AG08396 (cell line): ENCODE measurements around the gene THRSP.
"Not testable (repeated sequence)": the region's sequence is repeated elsewhere in the genome, so short reads cannot be mapped to it uniquely, and the experiment has no call there.

Source experiments
- DNase-seq: peaks from one replicate; pipeline ENCODE4 v3.0.0; 2012; ENCODE audit warnings: low spot score, mixed read lengths

Gene THRSP, protein sequence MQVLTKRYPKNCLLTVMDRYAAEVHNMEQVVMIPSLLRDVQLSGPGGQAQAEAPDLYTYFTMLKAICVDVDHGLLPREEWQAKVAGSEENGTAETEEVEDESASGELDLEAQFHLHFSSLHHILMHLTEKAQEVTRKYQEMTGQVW

GRCh38 chr11:78063440-78064181, at the start of gene THRSP:
THRSP (plus strand) TSS chr11:78063861; CDS start chr11:78063882, 21 bp downstream.
- no peak for DNase-seq

DNA sequence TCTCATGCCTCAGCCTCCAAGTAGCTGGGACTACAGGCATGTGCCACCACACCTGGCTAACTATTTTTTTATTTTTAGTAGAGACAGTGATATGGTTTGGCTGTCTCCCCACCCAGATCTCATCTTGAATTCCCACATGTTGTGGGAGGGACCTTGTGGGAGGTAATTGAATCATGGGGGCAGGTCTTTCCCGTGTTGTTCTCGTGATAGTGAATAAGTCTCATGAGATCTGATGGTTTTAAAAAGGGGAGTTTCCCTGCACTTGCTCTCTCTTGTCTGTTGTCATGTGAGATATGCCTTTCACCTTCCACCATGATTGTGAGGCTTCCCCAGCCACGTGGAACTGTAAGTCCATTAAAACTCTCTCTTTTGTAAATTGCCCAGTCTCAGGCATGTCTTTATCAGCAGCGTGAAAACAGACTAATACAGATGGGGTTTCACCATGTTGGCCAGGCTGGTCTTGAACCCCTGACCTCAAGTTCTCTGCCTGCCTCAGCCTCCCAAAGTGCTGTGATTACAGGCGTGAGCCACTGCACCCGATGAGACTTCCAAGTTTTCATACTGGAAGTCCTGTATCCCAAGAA, 48.6 kb upstream of the THRSP start:
- not testable (repeated sequence) for DNase-seq

GRCh38 chr11:78015878-78016277, 47.8 kb upstream of the THRSP start:
- DNase-seq: no peak

GRCh38 chr11:78019808-78020207, 43.9 kb upstream of the THRSP start:
- DNase-seq: no peak

GRCh38 chr11:78020246-78020645, 43.4 kb upstream of the THRSP start:
- DNase-seq: no peak

DNA sequence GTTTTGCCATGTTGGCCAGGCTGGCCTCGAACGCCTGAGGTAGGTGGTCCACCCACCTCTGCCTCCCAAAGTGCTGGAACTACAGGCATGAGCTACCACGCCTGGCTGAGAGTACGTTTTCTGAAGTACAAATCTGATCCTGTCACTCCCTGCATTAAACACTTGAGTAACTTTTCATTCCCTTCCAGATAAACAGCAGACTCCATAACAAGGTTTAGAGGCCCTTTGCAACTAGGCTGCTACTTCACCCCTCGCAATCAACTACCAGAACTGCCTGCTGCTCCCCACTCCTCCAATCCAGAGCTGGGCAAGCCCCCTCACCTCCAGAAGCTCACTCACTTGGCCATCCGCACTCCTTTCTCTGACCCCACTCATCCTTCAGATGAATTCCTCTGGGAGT, 42.0 kb upstream of the THRSP start:
- DNase-seq: no peak

DNA sequence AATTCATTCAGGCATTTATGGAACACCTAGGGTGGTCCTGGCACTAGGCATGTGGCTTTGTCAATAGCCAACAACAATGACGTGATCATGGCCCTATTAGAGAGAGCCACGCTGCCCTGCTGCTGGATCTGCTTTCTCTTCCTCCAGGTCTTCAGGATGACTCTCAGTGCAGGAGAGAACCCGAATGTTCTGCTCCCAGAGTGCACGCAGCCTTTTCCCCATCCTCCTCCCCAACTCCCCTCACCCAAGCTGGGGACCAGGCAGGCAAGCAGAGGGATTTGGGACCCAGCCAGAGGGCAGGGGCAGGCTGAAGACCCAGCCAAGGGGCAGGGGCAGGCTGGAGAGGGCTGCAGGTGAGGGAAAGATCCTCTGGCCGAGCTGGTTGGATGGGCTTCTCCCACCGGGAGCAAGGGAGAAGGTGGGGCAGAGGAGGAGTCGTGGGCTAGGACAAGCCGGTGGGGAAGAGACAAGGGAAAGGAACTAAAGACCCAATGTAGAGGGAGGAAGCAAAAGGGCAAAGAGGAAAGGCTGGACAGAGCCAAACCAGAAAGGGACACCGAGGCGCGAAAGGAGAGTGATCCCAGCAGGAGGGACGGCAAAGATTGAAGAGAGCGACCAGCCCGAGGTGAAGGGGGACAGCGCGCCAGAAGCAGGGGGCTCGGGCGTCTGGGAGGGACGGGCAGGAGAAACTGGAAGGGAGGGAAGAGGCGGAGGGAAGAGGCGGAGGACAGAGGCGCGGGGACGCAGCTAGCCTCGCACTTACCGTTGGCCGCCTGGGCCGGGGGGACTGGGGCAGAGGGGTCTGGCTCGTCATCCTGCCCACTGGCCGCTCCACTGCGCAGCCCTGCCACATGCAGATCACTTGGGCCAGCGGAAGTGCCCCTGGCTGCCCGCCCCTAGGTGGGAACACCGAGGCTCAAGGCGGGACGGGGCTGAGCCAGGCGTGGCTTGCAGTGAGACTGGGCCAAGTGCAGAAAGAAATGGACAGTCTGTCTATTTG, 41.0 kb upstream of the THRSP start, which contains the start of gene KCTD14:
TSS of gene KCTD14 (minus strand) at position 880 of the 1,000 bp plus-strand sequence. CDS start at position 853, 27 bp downstream.
- peak; percentile 49 for DNase-seq

DNA sequence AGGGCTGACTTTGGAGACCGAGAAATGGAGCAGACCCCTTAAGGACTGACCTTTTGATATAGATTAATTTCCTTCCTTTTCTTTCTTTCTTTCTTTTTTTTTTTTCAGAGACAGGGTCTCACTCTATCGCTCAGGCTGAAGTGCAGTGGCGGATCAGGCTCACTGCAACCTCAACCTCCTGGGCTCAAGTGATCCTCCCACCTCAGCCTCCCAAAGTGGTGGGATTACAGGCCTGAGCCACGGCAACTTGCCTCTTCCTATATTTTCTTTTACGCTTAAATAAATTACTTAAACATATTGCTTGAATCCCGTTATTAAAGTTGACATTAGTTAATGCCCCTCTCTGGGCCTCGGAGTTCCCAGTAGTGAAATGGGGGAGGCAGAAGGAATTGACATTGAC, 40.2 kb upstream of the THRSP start:
- DNase-seq: no peak

DNA sequence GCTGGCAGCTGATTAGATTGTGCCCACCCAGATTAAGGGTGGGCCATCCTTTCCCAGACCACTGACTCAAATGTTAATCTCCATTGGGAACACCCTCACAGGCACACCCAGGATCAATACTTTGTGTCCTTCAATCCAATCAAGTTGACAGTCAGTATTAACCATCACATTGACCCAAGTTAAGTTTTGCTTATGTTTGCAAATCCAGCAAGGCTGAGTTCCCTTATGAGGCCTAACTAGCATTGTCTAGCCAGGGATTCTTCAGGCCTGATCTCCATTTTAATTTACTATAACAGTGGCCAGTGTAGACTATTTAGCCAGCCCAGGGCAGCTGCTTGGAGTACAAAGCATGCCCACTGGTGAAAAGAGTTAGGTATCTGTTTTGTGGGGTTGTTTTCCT, 38.3 kb upstream of the THRSP start:
- DNase-seq: no peak

DNA sequence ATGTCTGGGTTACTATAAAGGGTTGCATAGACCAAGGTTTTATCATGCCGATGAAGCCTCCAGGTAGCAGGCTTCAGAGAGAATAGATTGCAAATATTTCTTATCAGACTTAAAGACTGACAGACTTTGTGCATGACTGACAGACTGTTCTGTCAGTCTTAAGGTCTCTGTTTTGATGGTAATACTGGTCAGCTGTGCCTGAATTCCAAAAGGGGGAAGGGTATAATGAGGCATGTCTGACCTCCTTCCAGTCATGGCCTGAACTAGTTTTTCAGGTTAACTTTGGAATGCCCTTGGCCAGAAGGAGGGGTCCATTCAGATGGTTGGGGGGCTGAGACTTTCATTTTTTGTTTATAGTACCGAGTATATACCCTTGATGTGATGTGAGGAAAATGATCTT, 35.9 kb upstream of the THRSP start:
- no peak for DNase-seq

DNA sequence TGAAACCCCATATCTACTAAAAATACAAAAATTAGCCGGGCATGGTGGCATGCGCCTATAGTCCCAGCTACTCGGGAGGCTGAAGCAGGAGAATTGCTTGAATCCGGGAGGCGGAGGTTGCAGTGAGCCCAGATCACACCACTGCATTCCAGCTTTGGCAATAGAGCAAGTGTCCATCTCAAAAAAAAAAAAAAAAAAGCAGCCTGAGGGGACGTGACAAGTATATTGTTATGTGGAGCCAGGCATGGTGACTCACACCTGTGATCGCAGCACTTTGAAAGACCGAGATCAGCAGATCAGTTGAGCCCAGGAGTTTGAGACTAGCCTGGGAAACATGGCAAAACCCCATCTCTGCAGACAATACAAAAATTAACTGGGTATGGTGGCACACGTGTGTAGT, 35.2 kb upstream of the THRSP start:
- not testable (repeated sequence) for DNase-seq

- DNase-seq: peak; percentile 56
Observed at GRCh38 chr11:78030429-78031325, 33.0 kb upstream of the THRSP start.

GRCh38 chr11:78031629-78032028, 32.0 kb upstream of the THRSP start:
- no peak for DNase-seq

GRCh38 chr11:78032090-78032489, 31.6 kb upstream of the THRSP start:
- DNase-seq: no peak

- DNase-seq: no peak
Observed at GRCh38 chr11:78033040-78033439, 30.6 kb upstream of the THRSP start.

GRCh38 chr11:78034623-78035022, 29.0 kb upstream of the THRSP start:
- DNase-seq: no peak

- DNase-seq: no peak
Observed at GRCh38 chr11:78036313-78036712, 27.3 kb upstream of the THRSP start.

- DNase-seq: no peak
Observed at GRCh38 chr11:78037056-78037455, 26.6 kb upstream of the THRSP start.

GRCh38 chr11:78037825-78038620, 25.6 kb upstream of the THRSP start:
- no peak for DNase-seq

DNA sequence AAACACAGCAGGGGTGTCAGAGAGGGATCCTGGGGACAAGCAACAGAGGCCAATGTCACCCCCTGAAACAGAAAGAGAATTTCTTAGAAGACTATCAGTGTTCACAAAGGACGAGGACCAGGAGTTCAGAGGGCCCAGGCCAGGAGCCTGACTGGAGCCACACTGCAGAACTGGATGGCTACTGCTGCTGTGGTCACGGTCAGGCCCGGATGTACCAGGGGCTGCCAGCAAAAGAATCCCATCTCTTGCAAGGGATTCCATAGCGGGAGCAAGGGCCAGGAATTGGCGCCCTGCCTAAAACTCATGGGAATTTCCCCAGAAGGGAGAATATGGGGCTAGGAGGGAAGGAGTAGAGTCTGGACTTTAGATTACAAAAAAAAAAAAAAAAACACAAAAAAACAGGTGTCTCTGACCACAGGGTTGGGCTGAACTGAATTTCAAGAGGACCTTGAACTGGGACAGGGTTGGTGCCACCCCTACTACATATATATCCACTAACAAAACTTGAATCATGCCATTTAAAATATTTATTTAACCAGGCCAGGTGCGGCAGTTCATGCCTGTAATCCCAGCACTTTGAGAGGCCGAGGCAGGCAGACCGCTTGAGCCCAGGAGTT, 24.9 kb upstream of the THRSP start:
- DNase-seq: no peak
